Ishikawa (cell line): ENCODE data around the gene SLC6A15.

ENCODE experiments used
- CEBPB ChIP-seq: IDR thresholded peaks from 2 replicates; pipeline ENCODE4 v1.6.1; 2012
- CREB1 ChIP-seq: IDR thresholded peaks from 2 replicates; pipeline ENCODE4 v1.6.1; 2012; ENCODE audit warnings: low read depth
- EGR1 ChIP-seq: IDR thresholded peaks from 2 replicates; pipeline ENCODE4 v1.6.1; 2012
- EP300 ChIP-seq: IDR thresholded peaks from 2 replicates; pipeline ENCODE4 v1.6.1; 2012; ENCODE audit warnings: borderline replicate concordance
- FOXM1 ChIP-seq: IDR thresholded peaks from 2 replicates; pipeline ENCODE4 v1.6.1; 2012; ENCODE audit warnings: low read depth, borderline replicate concordance
- MAX ChIP-seq: IDR thresholded peaks from 2 replicates; pipeline ENCODE4 v1.6.1; 2012
- NFIC ChIP-seq: IDR thresholded peaks from 2 replicates; pipeline ENCODE4 v1.6.1; 2012
- RAD21 ChIP-seq: IDR thresholded peaks from 2 replicates; pipeline ENCODE4 v1.6.1; 2012; ENCODE audit warnings: low read depth
- REST ChIP-seq: IDR thresholded peaks from 2 replicates; pipeline ENCODE4 v1.6.1; 2012; ENCODE audit warnings: low read depth, mild to moderate bottlenecking
- TAF1 ChIP-seq: IDR thresholded peaks from 2 replicates; pipeline ENCODE4 v1.6.1; 2012; ENCODE audit warnings: low read depth, mild to moderate bottlenecking
- TCF12 ChIP-seq: IDR thresholded peaks from 2 replicates; pipeline ENCODE4 v1.6.1; 2012; ENCODE audit warnings: low read depth
- TEAD4 ChIP-seq: IDR thresholded peaks from 2 replicates; pipeline ENCODE4 v1.6.1; 2012
- YY1 ChIP-seq: IDR thresholded peaks from 2 replicates; pipeline ENCODE4 v1.6.1; 2012; ENCODE audit warnings: low read depth
- ZBTB7A ChIP-seq: IDR thresholded peaks from 2 replicates; pipeline ENCODE4 v1.6.1; 2012; ENCODE audit warnings: low read depth
- TF ChIP-seq, protein P1 (sequence below): IDR thresholded peaks from 2 replicates; pipeline ENCODE4 v1.6.1; 2012

Gene SLC6A15

GRCh38 chr12:84912198-84913128, at the start of gene SLC6A15:
Gene SLC6A15, minus strand, starts transcription at chr12:84912799. Its CDS starts 20,679 bp downstream, at chr12:84892120.
- TF ChIP-seq FOXM1 = no peak
- 0 out of 2 replicates have a peak, but pooled peaks have one; percentile 28 for TF ChIP-seq EGR1
- no peak for TF ChIP-seq YY1
- peak; percentile 97 for TF ChIP-seq MAX
- TF ChIP-seq TAF1 = no peak
- TF ChIP-seq, protein P1, sequence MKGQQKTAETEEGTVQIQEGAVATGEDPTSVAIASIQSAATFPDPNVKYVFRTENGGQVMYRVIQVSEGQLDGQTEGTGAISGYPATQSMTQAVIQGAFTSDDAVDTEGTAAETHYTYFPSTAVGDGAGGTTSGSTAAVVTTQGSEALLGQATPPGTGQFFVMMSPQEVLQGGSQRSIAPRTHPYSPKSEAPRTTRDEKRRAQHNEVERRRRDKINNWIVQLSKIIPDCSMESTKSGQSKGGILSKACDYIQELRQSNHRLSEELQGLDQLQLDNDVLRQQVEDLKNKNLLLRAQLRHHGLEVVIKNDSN = peak; percentile 91
- no peak for TF ChIP-seq RAD21
- TF ChIP-seq EP300 = no peak
- TF ChIP-seq TCF12 = no peak
- TF ChIP-seq TEAD4 = no peak; the same call in 1 of the 2 replicates
- no peak for TF ChIP-seq REST
- no peak for TF ChIP-seq NFIC
- no peak for TF ChIP-seq CREB1
- no peak for TF ChIP-seq ZBTB7A
- TF ChIP-seq CEBPB = no peak

GRCh38 chr12:84960918-84961317, 48.3 kb upstream of the SLC6A15 start:
- TF ChIP-seq CREB1 = no peak
- no peak for TF ChIP-seq TAF1
- no peak for TF ChIP-seq MAX
- no peak for TF ChIP-seq TCF12
- no peak for TF ChIP-seq RAD21
- no peak for TF ChIP-seq NFIC
- TF ChIP-seq YY1 = no peak

DNA sequence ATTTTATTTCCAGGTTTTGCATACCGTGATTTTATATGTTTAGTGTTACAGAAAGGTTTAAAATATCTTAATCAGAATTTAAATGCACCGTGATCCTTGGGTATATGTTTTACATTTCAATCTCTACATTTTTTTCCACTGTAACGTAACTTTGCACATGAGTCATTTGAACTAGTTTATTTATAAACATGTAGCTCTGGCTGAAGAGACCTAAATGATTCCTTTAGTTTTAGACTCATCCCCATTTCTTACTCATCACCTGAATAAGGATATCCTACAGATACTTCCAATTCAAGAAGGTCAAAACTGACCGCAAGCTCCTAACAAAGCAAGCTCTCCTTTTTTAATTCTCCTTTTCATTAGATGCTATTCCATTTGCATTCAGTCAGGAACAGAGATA, 42.7 kb upstream of the SLC6A15 start:
- TF ChIP-seq CEBPB = no peak
- TF ChIP-seq EGR1 = no peak
- no peak for TF ChIP-seq NFIC
- no peak for TF ChIP-seq ZBTB7A
- TF ChIP-seq TAF1 = no peak
- TF ChIP-seq TEAD4 = no peak
- TF ChIP-seq MAX = no peak
- TF ChIP-seq TCF12 = no peak
- no peak for TF ChIP-seq CREB1
- TF ChIP-seq FOXM1 = no peak
- TF ChIP-seq REST = no peak
- TF ChIP-seq RAD21 = no peak
- TF ChIP-seq YY1 = no peak
- TF ChIP-seq, protein P1 = no peak
- no peak for TF ChIP-seq EP300

DNA sequence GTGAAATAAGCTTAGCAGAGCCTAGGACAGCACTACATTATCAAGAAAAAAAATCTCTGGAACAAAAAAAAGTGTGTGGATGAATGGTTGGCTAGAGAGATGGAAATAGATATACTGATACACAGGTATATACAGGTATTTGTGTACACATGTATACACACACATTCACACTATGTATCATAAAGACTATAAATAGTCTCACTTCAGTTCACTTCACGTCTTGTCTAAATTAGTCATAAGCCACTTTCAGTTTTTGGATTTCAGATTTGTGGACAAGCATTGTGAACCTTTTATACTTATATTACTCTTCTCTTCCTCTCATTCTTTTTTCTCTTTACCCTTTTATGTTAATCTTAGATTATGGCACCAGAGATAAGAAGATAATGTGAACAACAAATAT, 41.8 kb upstream of the SLC6A15 start:
- no peak for TF ChIP-seq ZBTB7A

DNA sequence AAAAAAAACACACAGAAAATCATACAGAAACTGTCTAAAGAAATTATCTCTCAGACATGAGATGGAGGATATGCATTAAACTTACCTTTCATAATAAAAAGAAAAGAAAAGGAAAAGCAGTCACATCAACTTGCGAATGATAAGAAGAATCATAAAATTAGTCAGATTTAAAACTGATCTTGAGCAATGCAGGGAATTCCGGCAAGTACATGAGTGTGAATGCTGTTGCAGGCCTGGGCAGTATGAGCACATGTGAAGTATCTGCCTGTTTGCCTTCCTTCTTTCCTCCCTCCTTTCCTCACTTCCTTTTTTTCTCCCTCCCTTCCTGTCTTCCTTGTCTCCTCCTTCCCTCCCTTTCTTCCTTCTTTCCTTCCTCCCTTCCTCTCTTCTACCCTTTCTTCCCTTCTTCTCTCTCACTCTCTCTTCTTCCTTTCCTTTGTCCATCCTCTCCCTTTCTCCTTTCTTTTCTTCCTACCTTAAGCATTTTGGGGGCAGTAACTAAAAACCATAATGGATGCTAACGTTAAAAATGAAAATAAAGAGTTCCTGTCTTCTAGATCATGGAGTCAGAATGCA, 38.5 kb upstream of the SLC6A15 start:
- TF ChIP-seq TAF1 = no peak
- TF ChIP-seq, protein P1 = no peak
- no peak for TF ChIP-seq TCF12
- TF ChIP-seq EGR1 = no peak
- TF ChIP-seq REST = no peak
- no peak for TF ChIP-seq ZBTB7A
- no peak for TF ChIP-seq TEAD4
- no peak for TF ChIP-seq YY1
- TF ChIP-seq FOXM1 = no peak
- TF ChIP-seq CEBPB = no peak
- TF ChIP-seq EP300 = no peak
- no peak for TF ChIP-seq CREB1
- TF ChIP-seq MAX = no peak
- no peak for TF ChIP-seq NFIC
- no peak for TF ChIP-seq RAD21
